ENCODE data around the gene HMHB1. TPM values are rescaled to one million over a fixed set of nuclear protein-coding genes. Genes with fewer than 3 reads are reported as not detected.

Gene HMHB1
- not detected for total RNA-seq

DNA sequence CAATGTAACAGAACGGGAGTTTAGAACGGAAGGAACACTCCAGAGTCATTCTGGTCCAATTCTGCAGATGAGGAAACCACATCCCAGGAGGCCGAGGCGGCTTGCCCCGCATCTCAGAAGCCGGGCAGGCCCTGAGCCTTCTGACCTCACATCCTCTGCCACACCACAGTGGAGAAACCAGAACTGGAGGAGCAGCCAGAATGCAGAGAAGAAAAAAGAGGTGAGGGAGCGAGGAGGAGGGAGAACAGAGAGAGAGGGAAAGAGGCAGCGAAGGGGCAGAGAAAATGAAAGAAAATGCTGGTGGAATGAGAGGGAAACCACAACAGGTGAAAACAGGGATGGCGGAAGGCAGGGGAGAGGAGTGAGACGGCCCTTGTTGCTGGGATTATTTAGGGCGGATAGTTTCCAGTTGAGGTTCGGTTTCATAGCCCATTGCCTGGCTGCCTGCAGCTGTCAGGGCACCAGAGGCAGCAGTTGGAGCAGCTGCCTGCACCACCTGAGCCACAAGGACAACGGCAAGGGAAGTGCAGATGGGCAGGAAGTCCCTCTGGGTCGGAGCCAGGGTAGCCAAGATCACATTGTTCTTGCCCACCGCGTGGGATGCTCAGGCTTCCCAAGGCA lies at the start of gene HMHB1:
Gene HMHB1, plus strand, starts transcription at position 77 of the 621 bp plus-strand sequence.
- POLR2A ChIA-PET = no interaction called here
- H3K9me3 Mint-ChIP-seq = no peaks in the 10 kb centered on the region
- H3K27ac Mint-ChIP-seq = peak within 1 kb of the TSS; percentile 42
- DNase-seq (peak; percentile 34), ATAC-seq (ENCODE audit: low read depth) (peak; percentile 36)
- H3K36me3 Mint-ChIP-seq = no peaks in the 10 kb centered on the region
- H3K27me3 Mint-ChIP-seq = no peaks in the 10 kb centered on the region
- H3K4me3 Mint-ChIP-seq = peak within 1 kb of the TSS; percentile 75
- H3K4me1 Mint-ChIP-seq = peaks cover 14% of the 10 kb centered on the region

DNA sequence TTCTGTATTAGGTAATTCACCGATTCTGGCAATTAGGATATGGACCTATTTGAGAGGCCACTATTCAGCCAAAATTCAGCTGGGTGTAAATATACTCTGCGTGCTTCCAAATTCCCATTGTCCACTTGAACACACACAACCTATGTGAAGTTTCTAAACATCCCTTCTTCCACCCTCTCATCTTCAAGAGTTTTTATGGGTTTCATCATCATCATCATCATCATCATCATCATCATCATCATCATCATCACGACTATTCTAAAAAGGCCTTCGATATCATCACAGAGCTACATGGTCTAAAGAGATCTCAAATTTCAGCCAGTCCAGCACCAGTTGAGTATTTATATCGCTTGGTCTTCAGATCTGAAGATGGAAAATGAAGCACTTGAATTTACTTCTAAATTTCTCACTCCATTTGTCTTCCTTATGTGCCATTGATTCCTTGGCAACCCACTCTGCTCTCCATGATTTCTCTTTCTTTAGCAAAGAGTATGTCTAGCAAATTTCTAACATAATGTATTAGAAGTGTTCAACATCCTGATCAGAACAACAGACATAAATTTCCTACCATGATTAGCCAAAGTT lies 49.2 kb upstream of the HMHB1 start:
- no peak overlapping the region for H3K4me3 Mint-ChIP-seq
- peaks cover 14% of the 10 kb centered on the region for H3K27me3 Mint-ChIP-seq

DNA sequence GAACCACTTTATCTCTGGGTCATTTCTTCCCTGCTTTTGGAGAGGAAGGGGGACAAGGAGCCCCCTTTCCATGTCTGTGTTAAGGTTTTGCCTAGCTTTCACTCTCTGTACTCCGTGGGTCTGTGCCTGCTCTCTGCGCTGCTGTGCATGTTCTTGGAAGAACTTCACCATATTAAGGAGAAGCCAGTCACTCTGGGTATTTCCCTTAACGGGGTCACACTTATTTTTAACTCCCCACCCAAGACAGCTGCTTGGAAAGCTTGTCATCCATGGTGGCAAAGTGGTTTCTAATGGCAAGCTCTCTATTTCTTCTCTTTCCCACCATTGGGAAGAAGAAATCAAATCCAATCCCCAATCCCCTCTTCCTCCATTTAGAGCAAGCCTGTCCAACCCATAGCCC lies 44.8 kb upstream of the HMHB1 start:
- DNase-seq = no peak
- H3K27ac Mint-ChIP-seq = no peak overlapping the region
- no peaks in the 10 kb centered on the region for H3K36me3 Mint-ChIP-seq
- ATAC-seq (ENCODE audit: low read depth) = no peak
- H3K4me3 Mint-ChIP-seq = no peak overlapping the region
- no peaks in the 10 kb centered on the region for H3K9me3 Mint-ChIP-seq
- peaks cover 17% of the 10 kb centered on the region for H3K27me3 Mint-ChIP-seq
- POLR2A ChIA-PET = interaction anchor here (0.7 kb wide), 1 partner anchor 562 kb away, joined by 3 read pairs; no protein-coding TSS in a partner anchor
- peaks cover 1% of the 10 kb centered on the region for H3K4me1 Mint-ChIP-seq

More for the DNA sequence above, 49.2 kb upstream of the HMHB1 start:
- DNase-seq (no peak), ATAC-seq (ENCODE audit: low read depth) (no peak)
- H3K9me3 Mint-ChIP-seq = no peaks in the 10 kb centered on the region
- no peak overlapping the region for H3K27ac Mint-ChIP-seq
- H3K4me1 Mint-ChIP-seq = no peaks in the 10 kb centered on the region
- POLR2A ChIA-PET = no interaction called here
- no peaks in the 10 kb centered on the region for H3K36me3 Mint-ChIP-seq

DNA sequence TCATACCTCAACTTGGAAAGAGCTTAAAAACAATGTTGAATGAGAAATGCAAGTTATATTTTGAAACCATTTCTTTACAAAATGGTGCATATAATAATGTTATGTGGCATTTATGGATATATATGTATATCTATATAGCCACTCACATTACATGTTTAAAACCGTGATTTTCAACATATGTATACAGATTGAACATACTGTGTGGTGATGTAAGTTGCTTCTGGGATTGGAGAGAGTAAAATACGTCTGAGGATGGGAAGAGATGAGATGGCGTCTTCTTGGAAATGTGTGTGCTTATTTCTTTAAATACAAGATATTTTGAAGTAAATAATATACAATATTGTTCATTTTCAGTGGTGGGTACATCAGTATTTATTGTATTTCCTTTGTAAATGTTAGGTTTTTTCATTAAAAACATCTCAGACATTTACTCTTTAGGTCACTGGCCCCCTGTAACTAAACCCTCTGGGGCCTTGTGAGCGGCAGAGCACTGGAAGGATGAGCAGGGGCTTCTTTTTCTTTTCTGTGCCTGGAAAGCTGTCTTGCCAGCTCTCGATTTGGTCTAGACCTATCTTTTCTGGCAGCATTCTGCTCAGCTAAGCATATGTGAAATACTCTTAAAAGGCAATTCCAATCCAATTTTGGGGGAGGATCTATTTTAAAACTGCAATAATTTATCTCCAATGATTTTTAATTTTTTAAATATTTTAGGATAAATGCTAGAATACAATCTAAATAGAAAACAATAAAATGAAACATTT lies 42.8 kb upstream of the HMHB1 start:
- ATAC-seq (ENCODE audit: low read depth) (no peak), DNase-seq (no peak)
- peaks cover 1% of the 10 kb centered on the region for H3K4me1 Mint-ChIP-seq
- H3K27me3 Mint-ChIP-seq = peaks cover 17% of the 10 kb centered on the region
- no peak overlapping the region for H3K4me3 Mint-ChIP-seq
- no peaks in the 10 kb centered on the region for H3K36me3 Mint-ChIP-seq
- H3K27ac Mint-ChIP-seq = no peak overlapping the region
- POLR2A ChIA-PET = no interaction called here
- H3K9me3 Mint-ChIP-seq = no peaks in the 10 kb centered on the region

DNA sequence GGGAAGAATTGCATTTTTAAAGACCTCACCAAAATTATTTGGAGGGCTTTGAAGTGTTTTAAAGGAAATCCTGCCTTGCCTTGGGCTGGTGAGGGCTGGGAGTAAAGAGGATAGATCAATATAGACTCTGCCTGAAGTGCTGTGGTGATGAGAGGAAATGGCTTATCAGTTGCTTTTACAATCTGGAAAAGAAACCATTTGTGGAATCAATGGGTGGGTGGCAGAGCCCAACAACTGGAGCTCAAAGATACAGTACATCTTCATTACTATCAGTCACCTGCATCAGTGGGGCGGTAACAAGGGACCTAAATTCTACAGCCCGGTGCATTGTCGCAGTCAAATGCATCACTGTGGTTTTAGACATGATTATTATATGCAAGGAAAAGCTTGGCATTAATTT lies 41.5 kb upstream of the HMHB1 start:
- no peaks in the 10 kb centered on the region for H3K9me3 Mint-ChIP-seq
- ATAC-seq (ENCODE audit: low read depth) (no peak), DNase-seq (no peak)
- H3K27me3 Mint-ChIP-seq = peaks cover 10% of the 10 kb centered on the region
- H3K36me3 Mint-ChIP-seq = no peaks in the 10 kb centered on the region
- no peak overlapping the region for H3K4me3 Mint-ChIP-seq
- H3K4me1 Mint-ChIP-seq = peaks cover 1% of the 10 kb centered on the region
- POLR2A ChIA-PET = no interaction called here
- no peak overlapping the region for H3K27ac Mint-ChIP-seq

DNA sequence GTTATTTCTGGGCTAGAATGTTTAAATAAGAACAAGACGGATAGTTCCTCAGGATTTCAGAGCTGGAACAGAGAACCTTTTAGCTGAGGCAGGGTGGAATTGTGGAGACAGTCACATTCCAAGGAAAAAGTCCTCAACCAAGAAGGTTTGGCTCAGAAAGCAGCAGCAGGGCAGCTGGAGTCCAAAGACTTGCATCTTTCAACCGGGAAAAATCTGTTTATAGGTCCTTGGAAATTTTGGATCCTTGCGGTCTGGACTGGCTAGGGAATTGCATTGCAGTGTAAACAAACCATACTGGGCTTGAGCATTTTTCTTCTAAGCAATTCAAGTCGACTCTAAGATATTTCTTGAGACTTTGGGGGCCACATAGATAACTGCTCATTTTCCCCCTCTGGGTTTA lies 40.8 kb upstream of the HMHB1 start:
- DNase-seq (no peak), ATAC-seq (ENCODE audit: low read depth) (no peak)
- peaks cover under 1% of the 10 kb centered on the region for H3K9me3 Mint-ChIP-seq
- H3K27ac Mint-ChIP-seq = no peak overlapping the region
- POLR2A ChIA-PET = no interaction called here
- peaks cover 1% of the 10 kb centered on the region for H3K4me1 Mint-ChIP-seq
- H3K27me3 Mint-ChIP-seq = peaks cover 8% of the 10 kb centered on the region
- no peak overlapping the region for H3K4me3 Mint-ChIP-seq
- no peaks in the 10 kb centered on the region for H3K36me3 Mint-ChIP-seq

DNA sequence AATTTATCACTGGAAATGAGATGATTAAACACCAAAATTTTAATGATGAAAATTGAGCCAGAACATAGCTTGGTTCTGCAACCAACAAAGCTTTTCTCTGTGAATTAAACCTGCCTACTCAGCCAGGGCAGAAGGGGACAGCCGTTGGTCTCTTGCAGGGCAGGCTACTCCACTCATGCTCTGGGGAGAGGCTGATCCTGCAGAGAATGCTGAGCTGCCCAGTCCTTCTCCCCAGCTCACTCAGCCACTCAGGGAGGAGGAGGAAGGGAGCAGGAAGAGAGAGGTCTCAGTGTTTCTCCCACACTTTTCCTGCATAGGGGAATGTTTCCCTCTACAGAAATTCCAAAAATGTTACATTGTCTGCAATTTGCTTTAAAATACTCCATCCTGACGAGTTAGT lies 40.4 kb upstream of the HMHB1 start:
- peaks cover 1% of the 10 kb centered on the region for H3K4me1 Mint-ChIP-seq
- peaks cover 2% of the 10 kb centered on the region for H3K9me3 Mint-ChIP-seq
- no peak overlapping the region for H3K4me3 Mint-ChIP-seq
- H3K36me3 Mint-ChIP-seq = no peaks in the 10 kb centered on the region
- POLR2A ChIA-PET = no interaction called here
- H3K27me3 Mint-ChIP-seq = peaks cover 7% of the 10 kb centered on the region
- H3K27ac Mint-ChIP-seq = no peak overlapping the region
- no peak for DNase-seq
- no peak for ATAC-seq (ENCODE audit: low read depth)

DNA sequence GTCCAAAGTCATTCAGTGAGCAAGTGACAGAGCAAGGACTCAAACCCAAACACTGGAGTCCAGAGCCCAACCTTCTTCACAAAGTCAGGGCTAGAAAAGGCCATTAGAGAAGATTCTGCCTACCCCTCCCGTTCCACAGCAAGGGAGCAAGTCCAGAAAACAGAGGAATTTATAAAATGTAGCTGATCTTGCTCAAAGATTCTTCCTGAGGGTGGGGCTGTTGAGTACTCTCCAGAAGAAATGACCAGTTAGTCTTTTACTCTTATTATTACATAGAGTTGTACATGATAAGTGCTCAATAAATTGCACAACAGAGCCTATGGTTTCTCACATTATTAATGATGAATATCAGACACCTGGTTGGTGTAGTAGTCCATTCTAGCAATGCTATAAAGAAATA lies 39.3 kb upstream of the HMHB1 start:
- H3K27ac Mint-ChIP-seq = no peak overlapping the region
- POLR2A ChIA-PET = no interaction called here
- peaks cover 4% of the 10 kb centered on the region for H3K27me3 Mint-ChIP-seq
- H3K4me1 Mint-ChIP-seq = peaks cover 1% of the 10 kb centered on the region
- no peak overlapping the region for H3K4me3 Mint-ChIP-seq
- ATAC-seq (ENCODE audit: low read depth) (no peak), DNase-seq (no peak)
- H3K9me3 Mint-ChIP-seq = peaks cover 2% of the 10 kb centered on the region
- no peaks in the 10 kb centered on the region for H3K36me3 Mint-ChIP-seq

DNA sequence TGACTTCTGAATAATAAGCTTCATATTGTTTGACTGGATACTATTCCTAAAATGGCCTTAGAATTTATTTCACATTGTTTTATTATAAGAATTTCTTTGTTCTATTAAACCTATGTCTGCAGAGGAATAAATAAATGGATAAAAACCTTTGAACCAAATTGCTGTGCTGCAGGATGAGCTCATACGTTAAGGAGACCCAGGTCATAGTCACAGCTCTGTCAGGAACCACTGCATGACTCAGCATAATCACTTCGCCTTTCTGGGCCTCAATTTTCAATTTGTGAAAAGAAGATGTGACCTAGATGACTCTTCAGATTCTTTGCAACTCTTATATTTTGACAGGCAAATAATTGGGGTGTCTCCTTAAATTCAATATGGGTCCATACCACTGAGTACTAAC lies 36.7 kb upstream of the HMHB1 start:
- Mint-ChIP-seq H3K27me3 (peaks cover 3% of the 10 kb centered on the region), H3K9me3 (peaks cover 2% of the 10 kb centered on the region), H3K36me3 (no peaks in the 10 kb centered on the region), H3K4me3 (no peak overlapping the region), H3K4me1 (peaks cover 1% of the 10 kb centered on the region), H3K27ac (no peak overlapping the region)
- ATAC-seq (ENCODE audit: low read depth) = no peak
- POLR2A ChIA-PET = no interaction called here
- DNase-seq = no peak

DNA sequence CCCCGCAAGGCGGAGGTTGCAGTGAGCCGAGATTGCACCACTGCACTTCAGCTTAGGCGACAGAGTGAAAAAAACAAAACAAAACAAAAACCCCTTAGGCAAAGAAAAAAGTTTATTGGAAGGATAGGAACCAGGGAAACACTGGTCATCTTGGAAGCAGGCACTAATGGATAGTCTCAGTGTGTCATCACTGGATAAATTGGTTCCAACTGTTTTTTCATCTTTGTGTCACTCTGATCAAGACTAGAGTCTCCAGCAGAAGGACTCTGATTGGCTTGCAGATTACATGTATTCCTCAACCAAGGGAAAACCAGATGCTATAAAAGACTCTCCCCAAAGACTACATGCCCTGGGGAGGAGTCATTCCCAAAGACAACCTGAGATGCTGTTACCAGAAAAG lies 35.0 kb upstream of the HMHB1 start:
- no peaks in the 10 kb centered on the region for H3K27me3 Mint-ChIP-seq
- H3K27ac Mint-ChIP-seq = no peak overlapping the region
- H3K4me3 Mint-ChIP-seq = no peak overlapping the region
- peaks cover 2% of the 10 kb centered on the region for H3K9me3 Mint-ChIP-seq
- POLR2A ChIA-PET = no interaction called here
- H3K4me1 Mint-ChIP-seq = no peaks in the 10 kb centered on the region
- no peaks in the 10 kb centered on the region for H3K36me3 Mint-ChIP-seq
- ATAC-seq (ENCODE audit: low read depth) (no peak), DNase-seq (no peak)

DNA sequence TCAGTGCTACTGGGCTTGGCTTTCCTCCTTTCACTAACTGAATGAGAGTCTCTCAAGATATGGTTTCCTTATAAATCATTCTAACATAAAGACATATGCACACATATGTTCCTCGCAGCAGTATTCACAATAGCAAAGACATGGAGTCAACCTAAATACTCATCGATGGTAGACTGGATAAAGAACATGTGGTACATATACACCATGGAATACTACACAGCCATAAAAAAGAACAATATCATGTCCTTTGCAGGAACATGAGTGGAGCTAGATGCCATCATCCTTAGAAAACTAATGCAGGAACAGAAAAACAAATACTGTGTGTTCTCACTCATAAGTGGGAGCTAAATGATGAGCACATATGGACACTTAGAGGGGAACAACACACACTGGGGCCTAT lies 32.5 kb upstream of the HMHB1 start:
- no peak overlapping the region for H3K27ac Mint-ChIP-seq
- ATAC-seq (ENCODE audit: low read depth) = no peak

DNA sequence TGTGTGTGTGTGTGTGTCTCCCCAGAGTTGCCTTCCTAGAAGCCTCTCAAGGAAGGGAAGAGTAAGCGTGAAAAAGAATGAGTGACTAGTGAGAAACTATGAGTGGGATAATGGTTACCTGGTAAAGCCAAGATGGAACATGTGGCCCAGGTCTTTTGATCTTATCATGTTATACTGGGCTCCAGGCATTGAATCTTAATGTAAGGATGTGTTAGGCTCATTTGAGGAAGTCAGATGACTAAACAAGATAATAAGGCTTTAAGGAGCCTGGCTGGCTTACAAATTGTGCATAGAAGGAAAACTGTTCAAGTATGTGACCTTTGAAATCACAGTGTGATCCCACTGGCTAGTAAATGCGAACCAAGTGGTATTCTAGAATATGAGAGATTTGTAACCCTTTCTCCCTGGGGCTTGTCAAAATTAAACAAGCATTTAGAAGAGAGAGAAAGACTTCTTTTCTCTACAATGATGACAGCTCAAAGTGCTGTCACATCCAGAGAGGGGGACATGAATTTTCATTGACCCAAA lies 29.9 kb upstream of the HMHB1 start:
- H3K9me3 Mint-ChIP-seq = peaks cover 1% of the 10 kb centered on the region
- no peak overlapping the region for H3K27ac Mint-ChIP-seq
- H3K4me3 Mint-ChIP-seq = no peak overlapping the region
- POLR2A ChIA-PET = no interaction called here
- no peak for ATAC-seq (ENCODE audit: low read depth)
- peaks cover 2% of the 10 kb centered on the region for H3K27me3 Mint-ChIP-seq
- no peak for DNase-seq
- no peaks in the 10 kb centered on the region for H3K36me3 Mint-ChIP-seq
- H3K4me1 Mint-ChIP-seq = no peaks in the 10 kb centered on the region

More for the DNA sequence above, 32.5 kb upstream of the HMHB1 start:
- Mint-ChIP-seq H3K27me3 (peaks cover 2% of the 10 kb centered on the region), H3K4me1 (no peaks in the 10 kb centered on the region), H3K4me3 (no peak overlapping the region), H3K36me3 (no peaks in the 10 kb centered on the region), H3K9me3 (peaks cover 3% of the 10 kb centered on the region)
- POLR2A ChIA-PET = no interaction called here
- DNase-seq = no peak

DNA sequence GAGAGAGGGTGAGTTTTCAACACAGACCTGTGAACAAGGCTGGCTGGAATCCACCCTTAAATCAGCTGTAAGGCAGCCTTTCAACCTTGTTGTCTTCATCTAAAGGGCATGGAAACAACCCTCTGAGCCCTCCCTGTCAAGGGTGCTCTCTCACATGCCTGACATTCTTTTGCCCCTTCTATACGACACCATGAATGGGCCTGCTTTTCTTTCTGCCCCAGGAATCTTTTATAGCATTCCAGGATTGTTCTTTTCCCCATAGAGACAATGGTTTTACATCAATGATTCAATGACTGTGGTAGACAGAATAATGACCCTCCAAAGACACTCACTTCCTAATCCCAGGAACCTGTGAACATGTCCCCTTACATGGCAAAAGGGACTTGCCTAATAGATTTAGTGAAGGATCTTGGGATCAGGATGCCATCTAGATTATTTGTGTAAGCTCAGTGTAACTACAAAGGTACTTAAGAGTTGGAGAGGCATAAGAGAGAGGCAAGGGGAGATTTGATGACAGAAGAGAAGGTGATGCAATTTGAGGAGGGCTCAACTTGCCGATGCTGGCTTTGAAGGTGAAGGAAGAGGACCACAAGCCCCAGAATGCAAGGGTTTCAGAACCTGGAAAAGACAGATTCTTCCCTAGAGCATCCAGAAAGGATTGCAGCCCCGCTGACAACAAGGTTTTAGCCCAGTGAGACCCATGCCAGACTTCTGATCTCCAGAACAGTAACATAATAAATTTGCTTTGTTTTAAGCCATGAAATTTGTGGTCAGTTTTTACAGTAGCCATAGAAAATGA lies 29.2 kb upstream of the HMHB1 start:
- no peak overlapping the region for H3K27ac Mint-ChIP-seq
- no peak overlapping the region for H3K4me3 Mint-ChIP-seq
- no peaks in the 10 kb centered on the region for H3K4me1 Mint-ChIP-seq
- no peaks in the 10 kb centered on the region for H3K36me3 Mint-ChIP-seq
- POLR2A ChIA-PET = no interaction called here
- H3K27me3 Mint-ChIP-seq = peaks cover 2% of the 10 kb centered on the region
- no peak for DNase-seq
- ATAC-seq (ENCODE audit: low read depth) = no peak
- peaks cover 1% of the 10 kb centered on the region for H3K9me3 Mint-ChIP-seq
